DOHH2 (cell line): Measurements from ENCODE around the gene DHX40.

Experiments
- EZH2phosphoT487 ChIP-seq: fragments of 200-600 bp; sonication (generic); IDR thresholded peaks from 2 replicates; pipeline ENCODE4 v1.6.1; 2017; ENCODE audit warnings: borderline replicate concordance, mild to moderate bottlenecking, antibody characterized with exemption, low read length, moderate library complexity, mixed read lengths
- TF ChIP-seq, protein P1 (sequence below): fragments of 200-600 bp; sonication (generic); IDR thresholded peaks from one replicate; pipeline ENCODE4 v1.5.1; 2014; ENCODE audit warnings: antibody characterized with exemption, mild to moderate bottlenecking, low read depth, low read length; ENCODE audit not compliant: poor library complexity, severe bottlenecking

DNA sequence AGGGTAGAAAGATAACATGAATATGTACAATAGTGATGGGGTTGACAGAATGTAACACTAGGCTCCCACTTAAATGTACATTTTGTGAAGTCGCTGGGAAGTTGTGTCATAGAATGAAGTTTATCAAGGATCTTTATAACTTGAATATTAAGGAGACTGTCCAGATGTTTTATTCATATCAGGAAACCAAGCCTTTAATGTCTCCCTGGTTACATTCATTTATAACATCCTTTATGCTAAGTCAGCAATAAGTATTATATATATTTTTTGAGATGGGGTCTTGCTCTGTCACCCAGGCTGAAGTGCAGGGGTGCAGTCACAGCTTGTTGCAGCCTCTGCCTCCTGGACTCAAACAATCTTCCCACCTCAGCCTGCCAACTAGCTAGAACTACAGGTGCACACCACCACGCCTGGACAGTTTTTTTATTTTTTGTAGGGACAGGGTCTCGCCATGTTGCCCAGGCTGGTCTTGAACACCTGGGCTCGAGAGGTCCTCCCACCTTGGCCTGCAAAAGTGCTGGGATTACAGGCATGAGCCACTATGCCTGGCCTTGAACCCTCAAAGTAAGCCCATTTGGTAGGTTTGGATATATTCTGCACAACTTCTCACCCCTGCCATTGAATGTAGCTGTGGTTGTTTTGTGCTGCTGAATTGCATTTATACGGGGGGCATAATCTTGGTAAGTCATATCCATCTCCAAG is 68.4 kb downstream of the DHX40 start:
- TF ChIP-seq, protein P1, sequence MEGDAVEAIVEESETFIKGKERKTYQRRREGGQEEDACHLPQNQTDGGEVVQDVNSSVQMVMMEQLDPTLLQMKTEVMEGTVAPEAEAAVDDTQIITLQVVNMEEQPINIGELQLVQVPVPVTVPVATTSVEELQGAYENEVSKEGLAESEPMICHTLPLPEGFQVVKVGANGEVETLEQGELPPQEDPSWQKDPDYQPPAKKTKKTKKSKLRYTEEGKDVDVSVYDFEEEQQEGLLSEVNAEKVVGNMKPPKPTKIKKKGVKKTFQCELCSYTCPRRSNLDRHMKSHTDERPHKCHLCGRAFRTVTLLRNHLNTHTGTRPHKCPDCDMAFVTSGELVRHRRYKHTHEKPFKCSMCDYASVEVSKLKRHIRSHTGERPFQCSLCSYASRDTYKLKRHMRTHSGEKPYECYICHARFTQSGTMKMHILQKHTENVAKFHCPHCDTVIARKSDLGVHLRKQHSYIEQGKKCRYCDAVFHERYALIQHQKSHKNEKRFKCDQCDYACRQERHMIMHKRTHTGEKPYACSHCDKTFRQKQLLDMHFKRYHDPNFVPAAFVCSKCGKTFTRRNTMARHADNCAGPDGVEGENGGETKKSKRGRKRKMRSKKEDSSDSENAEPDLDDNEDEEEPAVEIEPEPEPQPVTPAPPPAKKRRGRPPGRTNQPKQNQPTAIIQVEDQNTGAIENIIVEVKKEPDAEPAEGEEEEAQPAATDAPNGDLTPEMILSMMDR = no peak
- no peak for TF ChIP-seq EZH2phosphoT487
